GM08714 (cell line): ENCODE data around the gene CAPN10.

Experiments used
- H3K4me3 ChIP-seq: fragments of 200-500 bp; sonication (Bioruptor generic); 2 replicates; pipeline ENCODE4 v1.5.1; 2014; ENCODE audit warnings: mild to moderate bottlenecking, low read length, inconsistent platforms
- ZNF274 ChIP-seq: IDR thresholded peaks from 2 replicates; pipeline ENCODE4 v1.6.1; 2012; ENCODE audit warnings: mild to moderate bottlenecking, low read depth, low read length

The CAPN10 gene

DNA sequence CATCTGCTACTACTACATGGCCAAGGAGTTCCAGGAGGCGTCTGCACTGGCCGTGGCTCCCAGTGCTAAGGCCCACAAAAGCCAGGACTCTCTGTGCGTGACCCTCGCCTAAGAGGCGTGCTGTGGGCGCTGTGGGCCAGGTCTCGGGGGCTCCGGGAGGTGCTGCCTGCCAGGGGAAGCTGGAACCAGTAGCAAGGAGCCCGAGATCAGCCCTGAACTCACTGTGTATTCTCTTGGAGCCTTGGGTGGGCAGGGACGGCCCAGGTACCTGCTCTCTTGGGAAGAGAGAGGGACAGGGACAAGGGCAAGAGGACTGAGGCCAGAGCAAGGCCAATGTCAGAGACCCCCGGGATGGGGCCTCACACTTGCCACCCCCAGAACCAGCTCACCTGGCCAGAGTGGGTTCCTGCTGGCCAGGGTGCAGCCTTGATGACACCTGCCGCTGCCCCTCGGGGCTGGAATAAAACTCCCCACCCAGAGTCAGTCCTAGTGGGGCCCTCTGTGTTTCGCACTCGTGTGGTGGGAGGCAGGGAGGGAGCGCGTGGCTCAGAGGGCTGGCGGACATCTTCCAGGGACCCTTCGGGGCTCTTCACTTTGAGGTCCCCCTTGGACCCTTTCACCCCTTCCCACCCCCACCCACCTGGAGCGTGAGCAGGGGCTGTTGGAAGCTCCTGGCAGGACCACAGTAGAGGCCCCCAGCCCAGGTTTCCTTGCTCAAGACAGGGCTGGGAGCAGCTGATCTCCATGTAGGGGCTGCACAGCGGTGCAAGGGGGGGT is 44.4 kb downstream of the CAPN10 start:
- H3K4me3 ChIP-seq = no peak overlapping the region
- TF ChIP-seq ZNF274 = no peak

- no peak overlapping the region for H3K4me3 ChIP-seq
- no peak for TF ChIP-seq ZNF274
These were observed 45.2 kb downstream of the CAPN10 start for GRCh38 chr2:240631548-240632305.

GRCh38 chr2:240632306-240632721 is 45.8 kb downstream of the CAPN10 start:
- TF ChIP-seq ZNF274 = no peak

GRCh38 chr2:240635121-240635997 is 48.8 kb downstream of the CAPN10 start:
- H3K4me3 ChIP-seq = no peak overlapping the region
- no peak for TF ChIP-seq ZNF274

More at GRCh38 chr2:240632306-240632721, 45.8 kb downstream of the CAPN10 start:
- no peak overlapping the region for H3K4me3 ChIP-seq

GRCh38 chr2:240635998-240636547 is 49.5 kb downstream of the CAPN10 start:
- H3K4me3 ChIP-seq = no peak overlapping the region
- no peak for TF ChIP-seq ZNF274

DNA sequence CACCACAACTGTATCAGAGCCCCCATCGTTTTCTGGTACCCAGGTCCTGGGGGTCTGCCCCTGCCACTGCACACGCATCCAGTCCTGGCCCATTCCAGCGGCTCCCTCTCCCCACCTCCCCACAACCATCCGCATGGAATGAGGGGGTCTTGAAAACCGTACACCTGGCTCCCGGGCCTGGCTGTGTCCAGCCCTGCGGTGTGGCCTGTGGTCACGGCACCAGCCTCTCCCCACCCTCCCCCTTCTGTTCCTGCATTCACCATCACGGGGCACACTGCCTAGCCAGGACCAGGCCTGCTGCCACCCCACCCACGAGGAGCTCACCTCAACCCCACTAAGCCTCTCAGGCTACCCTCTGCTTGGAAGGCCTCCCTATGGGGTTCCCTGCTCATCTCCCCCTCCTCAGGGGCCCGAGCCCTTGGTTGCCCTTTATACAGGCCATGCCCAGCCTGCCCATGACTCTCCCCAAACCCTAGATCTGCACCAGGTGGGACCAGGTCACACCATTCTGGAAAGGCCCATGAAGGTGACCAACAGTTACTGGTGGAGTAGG is 50.1 kb downstream of the CAPN10 start:
- TF ChIP-seq ZNF274 = no peak
- H3K4me3 ChIP-seq = no peak overlapping the region

GRCh38 chr2:240637116-240637900 is 50.8 kb downstream of the CAPN10 start:
- TF ChIP-seq ZNF274 = no peak
- no peak overlapping the region for H3K4me3 ChIP-seq

GRCh38 chr2:240637901-240638345 is 51.4 kb downstream of the CAPN10 start:
- no peak for TF ChIP-seq ZNF274

GRCh38 chr2:240638512-240639160 is 52.1 kb downstream of the CAPN10 start:
- H3K4me3 ChIP-seq = no peak overlapping the region
- no peak for TF ChIP-seq ZNF274

More at GRCh38 chr2:240637901-240638345, 51.4 kb downstream of the CAPN10 start:
- H3K4me3 ChIP-seq = no peak overlapping the region

DNA sequence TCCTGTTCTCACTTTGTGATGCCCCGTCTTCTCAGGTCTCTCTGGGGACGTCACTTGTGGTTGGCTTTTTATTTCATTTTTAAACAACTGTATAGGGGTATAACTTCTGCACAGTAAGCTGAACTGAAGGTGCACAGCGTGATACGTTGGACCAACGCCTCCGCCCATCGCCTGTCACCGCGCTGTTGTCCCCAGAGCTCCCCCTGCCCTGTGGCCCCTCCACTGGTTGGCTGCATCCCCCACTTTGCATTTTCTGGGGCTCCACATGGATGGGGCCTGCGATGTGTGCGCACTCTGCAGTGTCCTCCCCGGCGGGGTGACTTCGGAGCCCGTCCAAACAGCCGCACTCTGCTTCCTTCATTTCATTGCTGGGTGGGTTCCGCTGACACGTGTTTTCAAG is 53.0 kb downstream of the CAPN10 start:
- TF ChIP-seq ZNF274 = no peak
- no peak overlapping the region for H3K4me3 ChIP-seq

DNA sequence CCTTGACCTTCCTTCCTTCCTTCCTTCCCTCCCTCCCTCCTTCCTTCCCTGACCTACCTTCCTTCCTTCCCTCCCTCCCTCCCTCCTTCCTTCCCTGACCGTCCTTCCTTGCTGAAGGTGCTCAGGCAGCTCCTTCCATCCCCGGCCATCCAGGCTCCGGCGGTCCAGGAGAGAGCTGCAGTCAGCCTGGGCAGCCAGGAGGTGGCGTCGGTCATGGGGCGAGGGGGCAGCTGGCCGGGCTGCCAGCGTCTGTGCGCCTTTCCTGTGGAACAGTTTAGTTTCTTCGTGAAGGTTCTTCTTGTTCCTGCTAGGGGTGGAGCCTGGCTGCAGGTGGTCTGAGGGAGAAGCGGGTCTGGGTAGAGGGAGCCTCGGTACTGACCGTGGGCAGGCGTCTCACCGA is 54.4 kb downstream of the CAPN10 start:
- no peak for TF ChIP-seq ZNF274
- H3K4me3 ChIP-seq = no peak overlapping the region

DNA sequence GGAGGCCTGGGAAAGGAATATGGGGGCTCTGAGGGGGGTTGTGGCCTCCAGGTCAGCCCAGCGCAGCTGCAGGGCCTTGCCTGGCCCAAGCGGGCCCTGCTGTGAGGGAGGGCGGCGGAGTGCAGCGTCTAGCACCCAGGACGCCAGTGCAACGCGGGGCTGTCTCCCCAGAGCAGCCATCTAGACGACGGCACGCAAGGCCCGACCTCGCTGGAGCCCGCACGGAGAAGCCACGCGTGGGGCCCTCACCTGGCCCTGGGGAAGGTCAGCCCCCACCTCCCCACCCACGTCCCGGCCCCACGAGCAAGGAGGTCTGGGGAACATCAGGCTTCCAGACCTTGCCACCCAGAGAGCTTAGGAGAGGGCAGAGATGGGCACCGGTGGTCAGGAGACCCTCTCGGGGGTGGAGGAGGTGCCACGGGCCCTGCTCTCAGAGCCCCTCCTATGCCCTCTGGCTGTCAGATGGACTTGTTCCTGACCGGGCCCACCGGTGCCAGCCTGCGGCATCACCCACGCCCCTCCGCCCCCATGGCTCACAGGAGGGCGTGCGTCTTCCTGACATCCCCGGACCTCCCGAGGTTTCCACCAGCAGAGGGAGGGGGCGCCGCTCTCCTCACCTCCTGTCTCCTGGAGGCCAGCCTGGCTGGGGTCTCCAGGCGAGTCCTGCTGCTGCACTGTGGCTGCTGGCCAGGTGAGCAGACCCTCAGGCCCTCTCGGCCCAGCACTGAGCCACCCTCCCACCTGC is 55.7 kb downstream of the CAPN10 start:
- no peak for TF ChIP-seq ZNF274

More for the DNA sequence above, 55.7 kb downstream of the CAPN10 start:
- no peak overlapping the region for H3K4me3 ChIP-seq
